Neural crest cell (in vitro differentiated cells): Measurements from ENCODE around the gene ALDH1A3. TPM values are rescaled to one million over a fixed set of nuclear protein-coding genes. Genes with fewer than 3 reads are reported as not detected.

Experiments used
- DNase-seq: peaks from one replicate; pipeline ENCODE4 v3.0.0; 2021; ENCODE audit warnings: low read depth, mixed read lengths, low spot score
- H3K27ac Mint-ChIP-seq: one replicate; pipeline ENCODE4 v1.8.0; 2021; ENCODE audit warnings: mild to moderate bottlenecking, mixed read lengths; ENCODE audit not compliant: unreplicated experiment
- H3K27me3 Mint-ChIP-seq: 2 replicates; pipeline ENCODE4 v1.8.0; 2021; ENCODE audit warnings: low read depth, mild to moderate bottlenecking, mixed read lengths
- H3K36me3 Mint-ChIP-seq: 2 replicates; pipeline ENCODE4 v1.8.0; 2021; ENCODE audit warnings: low read depth, mild to moderate bottlenecking, mixed read lengths
- H3K4me1 Mint-ChIP-seq: 2 replicates; pipeline ENCODE4 v1.8.0; 2021; ENCODE audit warnings: mixed read lengths
- H3K4me3 Mint-ChIP-seq: one replicate; pipeline ENCODE4 v1.8.0; 2021; ENCODE audit warnings: mild to moderate bottlenecking, mixed read lengths
- H3K9me3 Mint-ChIP-seq: 2 replicates; pipeline ENCODE4 v1.8.0; 2021; ENCODE audit warnings: mixed read lengths
- CTCF ChIP-seq: fragments of 200-600 bp; sonication (generic); conservative IDR thresholded peaks from 2 replicates; pipeline ENCODE4 v1.5.0; 2021; ENCODE audit warnings: antibody characterized with exemption, mild to moderate bottlenecking
- total RNA-seq: library from RNA; stranded (reverse); gene quantifications from 2 replicates; pipeline ENCODE4 v1.2.1, GENCODE V29; 2021

ALDH1A3 gene
- total RNA-seq, 1 donor from 2014 or later = 8.0 TPM

- DNase-seq = no peak
- Mint-ChIP-seq H3K9me3 (peaks cover 4% of the 10 kb centered on the region), H3K27me3 (no peaks in the 10 kb centered on the region), H3K4me1 (no peaks in the 10 kb centered on the region), H3K36me3 (no peaks in the 10 kb centered on the region), H3K4me3 (no peak overlapping the region), H3K27ac (peak overlapping the region; percentile 35)
- no peak for TF ChIP-seq CTCF
Observed at GRCh38 chr15:100867433-100867832, 12.2 kb upstream of the ALDH1A3 start.

- Mint-ChIP-seq H3K4me3 (no peak overlapping the region), H3K4me1 (no peaks in the 10 kb centered on the region), H3K27ac (no peak overlapping the region), H3K9me3 (peaks cover 4% of the 10 kb centered on the region), H3K36me3 (no peaks in the 10 kb centered on the region), H3K27me3 (peaks cover 8% of the 10 kb centered on the region)
- TF ChIP-seq CTCF = peak; percentile 66
- no peak for DNase-seq
Observed at GRCh38 chr15:100869151-100869999, 10.3 kb upstream of the ALDH1A3 start.

- peaks cover 4% of the 10 kb centered on the region for H3K9me3 Mint-ChIP-seq
- H3K4me3 Mint-ChIP-seq = no peak overlapping the region
- DNase-seq = peak; percentile 56
- peaks cover 45% of the 10 kb centered on the region for H3K27me3 Mint-ChIP-seq
- TF ChIP-seq CTCF = peak; percentile 84
- no peak overlapping the region for H3K27ac Mint-ChIP-seq
- no peaks in the 10 kb centered on the region for H3K36me3 Mint-ChIP-seq
- H3K4me1 Mint-ChIP-seq = no peaks in the 10 kb centered on the region
Observed at GRCh38 chr15:100873029-100873677, 6.5 kb upstream of the ALDH1A3 start.

- Mint-ChIP-seq H3K27me3 (peaks cover 57% of the 10 kb centered on the region), H3K4me3 (no peak overlapping the region), H3K4me1 (peaks cover 9% of the 10 kb centered on the region), H3K36me3 (no peaks in the 10 kb centered on the region), H3K27ac (no peak overlapping the region), H3K9me3 (no peaks in the 10 kb centered on the region)
- DNase-seq = no peak
- no peak for TF ChIP-seq CTCF
Observed at GRCh38 chr15:100875495-100875894, 4.1 kb upstream of the ALDH1A3 start.

- Mint-ChIP-seq H3K27ac (no peak overlapping the region), H3K27me3 (peaks cover 62% of the 10 kb centered on the region), H3K36me3 (no peaks in the 10 kb centered on the region), H3K4me3 (no peak overlapping the region), H3K4me1 (peaks cover 14% of the 10 kb centered on the region), H3K9me3 (no peaks in the 10 kb centered on the region)
- no peak for TF ChIP-seq CTCF
- no peak for DNase-seq
Observed at GRCh38 chr15:100875976-100876375, 3.7 kb upstream of the ALDH1A3 start.
